Bronchial epithelial cell (primary cell): ENCODE data around the gene EXOC1. TPM values are rescaled to one million over a fixed set of nuclear protein-coding genes. Genes with fewer than 3 reads are reported as not detected.

Experiments
- DNase-seq: peaks from one replicate; pipeline ENCODE4 v3.0.0-alpha.2; 2010; ENCODE audit warnings: low read depth
- FAIRE-seq: peaks from 2 replicates; lab custom pipeline; 2011; peaks lifted over from hg19 to GRCh38; lab: Jason Lieb, UNC
- H3K27me3 ChIP-seq: 2 replicates; pipeline ENCODE4 v1.5.1; 2011; ENCODE audit warnings: low read length; ENCODE audit not compliant: control insufficient read depth, insufficient read depth
- H3K36me3 ChIP-seq: 2 replicates; pipeline ENCODE4 v1.5.1; 2011; ENCODE audit warnings: low read length; ENCODE audit not compliant: control insufficient read depth, insufficient read depth
- H3K4me3 ChIP-seq: 2 replicates; pipeline ENCODE4 v1.5.1; 2011; ENCODE audit warnings: mild to moderate bottlenecking, low read depth, low read length, control low read depth
- total RNA-seq: library from RNA; depleted of rRNA; stranded (reverse); fragments of >200 nt; gene quantifications from 2 replicates; pipeline ENCODE4 v1.2.1, GENCODE V29; 2014
- TF ChIP-seq, protein P1 (sequence below): IDR thresholded peaks from 2 replicates; pipeline ENCODE4 v1.5.1; 2011; ENCODE audit warnings: mild to moderate bottlenecking, moderate library complexity, low read length, control low read depth, inconsistent platforms; ENCODE audit not compliant: insufficient read depth, severe bottlenecking

Gene EXOC1
- total RNA-seq, 1 donor from 2014 or later: 36.9 TPM

DNA sequence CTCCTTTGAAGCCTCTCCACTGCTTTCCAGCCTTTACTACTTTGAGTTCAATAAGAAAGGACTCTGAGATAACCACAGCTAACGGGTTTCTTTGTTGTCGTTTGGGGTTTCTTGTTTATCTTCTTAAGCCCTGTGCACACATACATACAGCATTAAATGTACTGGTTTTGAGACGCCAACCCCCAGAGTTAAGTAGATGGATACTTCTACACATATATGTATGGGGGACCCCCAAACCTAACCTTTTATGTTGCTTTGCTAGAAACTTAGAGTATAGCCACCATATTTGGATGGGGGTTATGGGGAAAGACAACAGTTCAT is 96.0 kb downstream of the EXOC1 start:
- no peak for DNase-seq
- TF ChIP-seq, protein P1, sequence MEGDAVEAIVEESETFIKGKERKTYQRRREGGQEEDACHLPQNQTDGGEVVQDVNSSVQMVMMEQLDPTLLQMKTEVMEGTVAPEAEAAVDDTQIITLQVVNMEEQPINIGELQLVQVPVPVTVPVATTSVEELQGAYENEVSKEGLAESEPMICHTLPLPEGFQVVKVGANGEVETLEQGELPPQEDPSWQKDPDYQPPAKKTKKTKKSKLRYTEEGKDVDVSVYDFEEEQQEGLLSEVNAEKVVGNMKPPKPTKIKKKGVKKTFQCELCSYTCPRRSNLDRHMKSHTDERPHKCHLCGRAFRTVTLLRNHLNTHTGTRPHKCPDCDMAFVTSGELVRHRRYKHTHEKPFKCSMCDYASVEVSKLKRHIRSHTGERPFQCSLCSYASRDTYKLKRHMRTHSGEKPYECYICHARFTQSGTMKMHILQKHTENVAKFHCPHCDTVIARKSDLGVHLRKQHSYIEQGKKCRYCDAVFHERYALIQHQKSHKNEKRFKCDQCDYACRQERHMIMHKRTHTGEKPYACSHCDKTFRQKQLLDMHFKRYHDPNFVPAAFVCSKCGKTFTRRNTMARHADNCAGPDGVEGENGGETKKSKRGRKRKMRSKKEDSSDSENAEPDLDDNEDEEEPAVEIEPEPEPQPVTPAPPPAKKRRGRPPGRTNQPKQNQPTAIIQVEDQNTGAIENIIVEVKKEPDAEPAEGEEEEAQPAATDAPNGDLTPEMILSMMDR: no peak
- H3K4me3 ChIP-seq: peak overlapping the region; percentile 85
- no peaks in the 10 kb centered on the region for H3K36me3 ChIP-seq
- no peak for FAIRE-seq
- no peaks in the 10 kb centered on the region for H3K27me3 ChIP-seq

DNA sequence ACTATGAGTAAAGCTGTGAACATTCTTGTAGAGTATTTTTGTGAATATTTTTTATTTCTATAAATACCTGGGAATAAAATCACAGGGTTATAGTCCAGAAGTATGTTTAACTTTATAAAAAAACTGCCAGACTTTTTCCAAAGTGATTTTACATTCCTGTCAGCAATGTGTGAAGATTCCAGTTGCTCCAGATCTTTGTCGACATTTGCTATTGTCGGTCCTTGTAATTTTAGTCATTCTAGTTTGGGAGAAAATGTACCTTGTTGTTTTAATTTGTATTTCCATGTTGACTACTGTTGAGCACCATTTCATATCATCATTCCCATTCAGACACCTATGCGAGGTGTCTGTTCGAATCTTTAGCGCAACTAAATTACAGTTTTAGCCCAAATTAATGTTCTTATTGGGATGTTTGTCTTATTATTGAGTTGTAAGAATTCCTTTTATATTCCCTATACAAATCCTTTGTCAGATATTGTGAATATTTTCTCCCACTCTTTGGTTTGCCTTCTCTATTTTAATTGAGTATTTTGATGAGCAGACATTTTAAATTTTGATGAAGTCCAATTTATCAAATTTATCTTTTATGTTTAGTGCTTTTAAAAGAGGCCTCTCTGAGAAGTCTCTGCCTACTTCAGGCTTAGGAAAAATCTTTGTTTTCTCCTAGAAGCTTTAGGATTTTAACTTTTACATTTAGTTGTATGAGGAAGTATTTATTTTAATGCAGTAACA is 97.9 kb downstream of the EXOC1 start:
- no peaks in the 10 kb centered on the region for H3K27me3 ChIP-seq
- DNase-seq (no peak), FAIRE-seq (no peak)
- no peaks in the 10 kb centered on the region for H3K36me3 ChIP-seq
- TF ChIP-seq, protein P1: no peak
- H3K4me3 ChIP-seq: no peak overlapping the region

Other genes with a start within 250 kb of the EXOC1 start
- gene NMU, start 217.3 kb upstream of the EXOC1 start, total RNA-seq: 4.2 and 20.4 TPM in 2 replicates
- gene EXOC1L, start 33.9 kb upstream of the EXOC1 start, total RNA-seq: not detected in 2 replicates
- gene CEP135, start 95.3 kb downstream of the EXOC1 start, total RNA-seq: 3.7 and 4.1 TPM in 2 replicates